Chondrocyte (in vitro differentiated cells): ENCODE data around the gene KLHL15. TPM values are rescaled to one million over a fixed set of nuclear protein-coding genes. Genes with fewer than 3 reads are reported as not detected.

Experiments
- DNase-seq: peaks from one replicate; pipeline ENCODE4 v3.0.0; 2021; ENCODE audit warnings: mixed read lengths, low spot score
- H3K27ac Mint-ChIP-seq: one replicate; pipeline ENCODE4 v1.8.0; 2021; ENCODE audit warnings: mild to moderate bottlenecking, moderate library complexity, mixed read lengths; ENCODE audit not compliant: unreplicated experiment
- H3K27me3 Mint-ChIP-seq: 2 replicates; pipeline ENCODE4 v1.8.0; 2021; ENCODE audit warnings: low read depth, mixed read lengths
- H3K36me3 Mint-ChIP-seq: 2 replicates; pipeline ENCODE4 v1.8.0; 2021; ENCODE audit warnings: low read depth, mixed read lengths
- H3K4me1 Mint-ChIP-seq: 2 replicates; pipeline ENCODE4 v1.8.0; 2021; ENCODE audit warnings: low read depth, mild to moderate bottlenecking, mixed read lengths
- H3K4me3 Mint-ChIP-seq: one replicate; pipeline ENCODE4 v1.8.0; 2021; ENCODE audit warnings: mild to moderate bottlenecking, moderate library complexity, mixed read lengths; ENCODE audit not compliant: unreplicated experiment
- H3K9me3 Mint-ChIP-seq: 2 replicates; pipeline ENCODE4 v1.8.0; 2021; ENCODE audit warnings: low read depth, mixed read lengths
- total RNA-seq: library from RNA; stranded (reverse); gene quantifications from 3 replicates; pipeline ENCODE4 v1.2.1, GENCODE V29; 2021
- TF ChIP-seq, protein P1 (sequence below): fragments of 200-600 bp; sonication (generic); IDR thresholded peaks from 2 replicates; pipeline ENCODE4 v1.5.0; 2021; ENCODE audit warnings: antibody characterized with exemption, mild to moderate bottlenecking, moderate library complexity

The KLHL15 gene
- total RNA-seq, 1 donor from 2014 or later, result 13.9 TPM

DNA sequence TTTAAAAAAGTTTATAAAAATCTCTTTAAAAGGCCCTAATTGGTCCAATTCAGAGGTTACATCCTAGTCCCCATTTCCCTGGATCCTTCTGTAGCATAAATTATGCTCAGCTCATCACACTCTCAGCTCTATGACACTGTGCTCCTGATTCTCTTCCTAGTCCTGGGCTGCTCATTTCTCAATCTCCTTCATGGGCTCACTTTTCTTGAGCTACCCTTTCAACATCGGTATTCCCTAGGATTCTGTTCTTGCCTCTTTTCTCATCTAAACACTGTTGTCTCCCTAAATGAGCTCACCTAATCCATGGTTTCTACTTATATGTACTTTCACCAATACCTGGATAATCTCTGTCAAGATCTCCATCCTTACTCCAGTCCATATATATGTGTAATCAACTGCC is 14.7 kb downstream of the KLHL15 start:
- Mint-ChIP-seq H3K4me3 (no peak overlapping the region), H3K27ac (no peak overlapping the region), H3K9me3 (no peaks in the 10 kb centered on the region), H3K4me1 (peaks cover 28% of the 10 kb centered on the region), H3K36me3 (peaks cover 4% of the 10 kb centered on the region), H3K27me3 (no peaks in the 10 kb centered on the region)
- DNase-seq, result no peak
- TF ChIP-seq, protein P1, sequence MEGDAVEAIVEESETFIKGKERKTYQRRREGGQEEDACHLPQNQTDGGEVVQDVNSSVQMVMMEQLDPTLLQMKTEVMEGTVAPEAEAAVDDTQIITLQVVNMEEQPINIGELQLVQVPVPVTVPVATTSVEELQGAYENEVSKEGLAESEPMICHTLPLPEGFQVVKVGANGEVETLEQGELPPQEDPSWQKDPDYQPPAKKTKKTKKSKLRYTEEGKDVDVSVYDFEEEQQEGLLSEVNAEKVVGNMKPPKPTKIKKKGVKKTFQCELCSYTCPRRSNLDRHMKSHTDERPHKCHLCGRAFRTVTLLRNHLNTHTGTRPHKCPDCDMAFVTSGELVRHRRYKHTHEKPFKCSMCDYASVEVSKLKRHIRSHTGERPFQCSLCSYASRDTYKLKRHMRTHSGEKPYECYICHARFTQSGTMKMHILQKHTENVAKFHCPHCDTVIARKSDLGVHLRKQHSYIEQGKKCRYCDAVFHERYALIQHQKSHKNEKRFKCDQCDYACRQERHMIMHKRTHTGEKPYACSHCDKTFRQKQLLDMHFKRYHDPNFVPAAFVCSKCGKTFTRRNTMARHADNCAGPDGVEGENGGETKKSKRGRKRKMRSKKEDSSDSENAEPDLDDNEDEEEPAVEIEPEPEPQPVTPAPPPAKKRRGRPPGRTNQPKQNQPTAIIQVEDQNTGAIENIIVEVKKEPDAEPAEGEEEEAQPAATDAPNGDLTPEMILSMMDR, result no peak

GRCh38 chrX:24005867-24006266 is 21.1 kb downstream of the KLHL15 start:
- Mint-ChIP-seq H3K36me3 (peaks cover 17% of the 10 kb centered on the region), H3K4me1 (peaks cover 20% of the 10 kb centered on the region), H3K9me3 (no peaks in the 10 kb centered on the region), H3K27me3 (no peaks in the 10 kb centered on the region), H3K4me3 (no peak overlapping the region), H3K27ac (no peak overlapping the region)
- DNase-seq, result no peak
- TF ChIP-seq, protein P1, result no peak

DNA sequence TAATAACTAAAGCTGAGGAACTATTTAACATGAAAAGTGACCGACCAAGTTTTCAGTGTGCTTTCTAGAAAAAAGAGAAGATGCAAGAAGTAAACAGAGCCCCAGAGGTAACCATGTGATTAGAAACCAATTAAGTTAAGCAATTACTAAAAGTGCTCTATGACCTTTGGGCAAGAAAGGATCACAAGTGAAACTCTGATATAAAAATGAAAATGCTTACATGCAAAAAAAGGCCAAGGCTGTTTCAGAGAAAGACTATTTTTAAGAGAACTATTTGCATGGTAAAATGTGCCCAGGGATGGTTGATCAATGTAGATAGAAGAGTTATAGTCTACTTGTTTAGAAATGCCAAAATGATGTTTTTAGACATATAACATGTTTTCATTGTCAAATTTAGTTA is 22.0 kb downstream of the KLHL15 start:
- Mint-ChIP-seq H3K4me3 (no peak overlapping the region), H3K4me1 (peaks cover 18% of the 10 kb centered on the region), H3K27me3 (no peaks in the 10 kb centered on the region), H3K27ac (no peak overlapping the region), H3K36me3 (peaks cover 17% of the 10 kb centered on the region), H3K9me3 (no peaks in the 10 kb centered on the region)
- TF ChIP-seq, protein P1, result no peak
- no peak for DNase-seq

DNA sequence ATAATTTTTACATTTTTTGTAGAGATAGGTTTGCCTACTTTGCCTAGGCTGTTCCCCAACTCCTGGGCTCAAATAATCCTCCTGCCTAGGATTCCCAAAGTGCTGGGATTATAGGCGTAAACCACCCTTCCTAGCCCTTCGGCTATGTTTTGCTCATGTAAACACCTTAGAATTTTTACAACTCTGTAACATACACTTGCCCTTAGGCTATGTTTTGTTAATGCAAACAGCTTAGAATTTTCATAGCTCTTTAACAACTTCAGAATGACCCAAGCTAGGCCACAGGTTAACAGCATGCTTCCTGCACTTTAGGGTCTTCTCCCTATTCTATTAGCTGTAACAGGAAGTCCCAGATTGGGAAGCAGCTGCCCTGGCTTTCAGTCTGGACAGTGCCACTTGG is 24.2 kb downstream of the KLHL15 start:
- TF ChIP-seq, protein P1, result no peak
- DNase-seq, result no peak
- H3K27ac Mint-ChIP-seq, result no peak overlapping the region
- no peaks in the 10 kb centered on the region for H3K27me3 Mint-ChIP-seq
- no peak overlapping the region for H3K4me3 Mint-ChIP-seq
- peaks cover 22% of the 10 kb centered on the region for H3K36me3 Mint-ChIP-seq
- H3K4me1 Mint-ChIP-seq, result peaks cover 9% of the 10 kb centered on the region
- H3K9me3 Mint-ChIP-seq, result no peaks in the 10 kb centered on the region

DNA sequence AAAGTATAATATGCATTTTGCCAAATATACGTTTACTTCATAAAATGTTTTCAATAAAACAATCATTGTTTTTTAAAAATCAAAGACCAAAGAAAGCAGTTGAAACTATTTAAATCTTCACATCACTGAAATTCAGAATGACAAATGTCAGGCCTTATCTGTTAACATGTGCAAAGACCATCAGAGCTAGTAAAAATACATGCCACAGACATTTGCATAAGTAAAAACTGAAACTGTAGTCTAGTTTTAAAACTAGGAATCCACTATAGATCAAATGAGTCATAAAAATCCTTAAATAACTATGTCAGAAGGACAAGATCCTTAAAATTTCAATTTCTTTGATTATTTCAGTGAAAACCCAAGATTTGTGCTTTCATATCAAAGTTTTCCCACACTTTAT is 24.8 kb downstream of the KLHL15 start:
- Mint-ChIP-seq H3K9me3 (no peaks in the 10 kb centered on the region), H3K27me3 (no peaks in the 10 kb centered on the region), H3K4me3 (no peak overlapping the region), H3K36me3 (peaks cover 22% of the 10 kb centered on the region), H3K4me1 (peaks cover 9% of the 10 kb centered on the region), H3K27ac (peak overlapping the region; percentile 5)
- no peak for DNase-seq
- TF ChIP-seq, protein P1, result no peak
